Activated CD8-positive, alpha-beta memory T cell treated with anti-CD3 and anti-CD28 coated beads for 24 hours (primary cell): Measurements from ENCODE around the gene IMMP2L.

Experiments used
- DNase-seq: peaks from one replicate; pipeline ENCODE4 v3.0.0-alpha.2; 2020

IMMP2L gene

DNA sequence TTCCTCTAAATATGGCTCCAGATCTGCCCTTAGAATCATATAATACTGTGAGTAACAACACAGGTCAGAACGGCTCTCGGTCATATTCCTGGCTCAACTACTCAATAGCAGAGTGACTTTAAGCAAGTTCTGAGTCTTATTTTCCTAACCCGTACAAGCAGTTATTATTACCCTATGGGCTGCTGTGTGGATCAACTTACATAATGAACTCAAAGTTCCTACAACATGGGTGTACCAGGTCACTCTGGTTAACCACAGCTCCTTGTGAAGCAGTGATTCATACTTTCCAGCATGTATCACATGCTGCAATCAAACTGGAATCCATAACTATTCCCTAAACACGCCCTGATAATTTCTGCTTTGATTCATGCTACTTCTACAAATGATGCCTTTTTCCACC lies 364.0 kb downstream of the IMMP2L start:
- DNase-seq = no peak

DNA sequence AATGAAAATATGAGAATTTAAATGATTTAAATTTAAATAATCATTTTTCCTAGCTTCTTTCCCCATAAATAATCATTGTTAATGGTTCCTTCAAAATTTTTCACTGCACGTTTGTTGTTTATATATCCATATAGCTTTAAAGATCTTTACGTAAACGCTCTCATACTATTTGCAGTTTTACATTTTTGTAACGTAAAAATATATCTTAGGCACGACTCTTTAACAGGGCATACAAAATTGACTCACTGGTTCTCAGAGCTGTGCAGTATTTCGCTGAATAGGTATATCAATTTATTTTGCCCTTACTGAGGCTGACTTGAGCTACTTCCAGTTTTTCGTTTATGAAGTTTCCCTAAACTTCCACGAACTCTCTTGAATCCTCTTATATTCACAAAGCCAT lies 365.6 kb downstream of the IMMP2L start:
- no peak for DNase-seq

DNA sequence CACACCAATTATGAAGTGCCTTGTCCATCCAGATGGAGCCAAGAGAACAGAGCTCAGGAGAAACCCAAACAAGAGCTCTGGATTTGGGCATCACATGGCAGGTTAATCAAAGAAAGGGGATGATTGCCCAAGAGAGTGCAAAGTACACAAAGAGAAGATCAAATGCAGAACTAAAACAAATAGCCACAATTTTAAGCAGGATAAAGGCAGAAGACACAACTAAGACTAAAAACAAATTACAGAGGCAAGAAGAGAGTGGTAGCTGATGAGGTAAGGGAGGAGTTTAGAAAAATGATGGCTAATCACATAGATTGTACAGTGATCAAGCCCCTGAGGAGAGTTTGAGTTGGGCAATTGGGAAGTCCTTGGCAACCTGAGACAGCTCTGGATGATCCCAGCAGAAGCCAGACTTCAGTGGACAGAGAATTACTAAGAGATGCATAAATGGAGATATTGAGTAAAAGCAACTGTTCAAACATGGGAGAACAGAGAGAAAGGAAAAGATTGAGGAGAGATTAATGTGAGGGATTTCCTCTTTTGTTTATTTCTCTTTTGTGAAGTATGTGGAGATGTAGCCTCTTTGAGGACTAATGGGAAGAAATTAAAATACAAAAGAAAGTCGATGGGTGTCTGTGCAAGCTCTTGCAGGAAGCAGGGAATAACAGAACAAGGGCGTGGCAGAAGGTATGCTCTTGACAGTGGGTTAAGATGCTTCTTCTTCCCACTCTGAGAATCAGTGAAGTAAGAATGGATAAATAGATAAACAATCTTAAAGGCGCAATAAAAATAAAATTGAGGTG lies 369.5 kb downstream of the IMMP2L start:
- no peak for DNase-seq

DNA sequence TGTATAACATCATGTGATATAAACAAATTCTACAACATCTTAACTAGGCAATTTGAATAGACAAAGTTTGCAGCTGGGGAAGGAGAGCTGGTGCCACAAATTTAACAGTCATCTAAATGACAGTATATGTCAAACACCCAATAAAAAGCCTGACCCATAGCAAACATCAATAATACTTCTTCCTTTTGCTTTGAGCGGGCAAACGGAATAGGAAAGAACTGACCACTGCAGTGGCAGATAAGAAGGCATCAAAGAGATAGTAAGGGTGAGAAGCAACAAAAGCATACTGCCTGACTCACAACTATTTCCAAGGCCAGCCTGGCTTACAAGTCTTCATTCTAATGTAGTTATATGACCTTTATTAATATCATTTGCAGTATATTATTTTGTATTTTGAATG lies 371.5 kb downstream of the IMMP2L start:
- DNase-seq = no peak

DNA sequence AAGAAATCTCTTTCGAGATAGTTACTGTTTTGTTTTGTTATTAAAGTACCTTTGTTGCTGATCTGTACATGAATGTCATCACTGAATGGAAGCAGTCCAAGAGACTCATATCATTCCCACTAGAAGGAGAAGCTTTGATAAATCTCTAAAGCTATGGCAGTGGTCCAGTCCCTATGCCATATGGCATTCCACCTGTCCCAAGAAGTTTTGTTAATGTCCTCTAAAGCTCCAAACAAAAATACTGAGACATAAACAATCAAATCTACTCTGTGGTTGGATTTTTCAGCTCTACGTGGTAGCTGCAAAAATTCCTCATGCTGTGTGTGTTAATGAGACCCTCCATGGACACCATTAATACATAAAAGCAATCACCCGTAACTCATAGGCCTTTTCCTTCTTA lies 377.3 kb downstream of the IMMP2L start:
- no peak for DNase-seq

DNA sequence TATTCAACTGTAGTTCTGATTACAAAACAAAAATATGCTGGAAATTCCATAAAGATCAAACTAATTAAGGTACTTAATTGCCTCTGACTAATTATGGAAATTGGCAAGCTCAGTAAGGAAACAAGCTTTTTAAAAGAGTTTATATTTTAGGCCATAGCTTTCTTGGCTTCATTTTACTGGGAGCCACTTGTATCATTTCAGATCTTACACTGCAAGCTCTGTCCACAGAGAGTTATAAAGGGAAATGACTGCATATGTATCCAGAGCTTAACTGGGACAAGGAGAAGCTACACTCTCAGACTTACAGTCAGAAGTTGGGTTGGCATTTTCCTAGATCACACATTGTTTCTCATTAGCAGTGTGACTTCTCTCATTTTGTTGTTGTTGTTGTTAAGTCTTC lies 379.0 kb downstream of the IMMP2L start:
- DNase-seq = no peak

DNA sequence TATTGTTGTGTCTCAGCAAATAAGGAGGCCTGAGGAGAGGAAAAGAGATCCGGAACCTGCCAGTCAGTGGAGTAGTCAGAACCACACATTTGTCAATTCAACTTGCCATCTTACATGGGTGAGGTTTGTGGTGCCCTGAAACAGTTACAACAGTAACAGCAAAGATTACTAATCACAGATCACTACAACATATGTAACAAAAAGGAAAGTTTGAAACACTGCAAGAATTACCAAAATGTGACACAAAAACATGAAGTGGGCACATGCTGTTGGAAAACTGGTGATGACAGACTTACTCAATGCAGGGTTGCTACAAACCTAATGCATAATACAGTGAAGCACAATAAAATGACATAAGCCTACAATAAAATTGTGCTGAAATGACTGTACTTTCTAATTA lies 382.0 kb downstream of the IMMP2L start:
- DNase-seq = no peak

DNA sequence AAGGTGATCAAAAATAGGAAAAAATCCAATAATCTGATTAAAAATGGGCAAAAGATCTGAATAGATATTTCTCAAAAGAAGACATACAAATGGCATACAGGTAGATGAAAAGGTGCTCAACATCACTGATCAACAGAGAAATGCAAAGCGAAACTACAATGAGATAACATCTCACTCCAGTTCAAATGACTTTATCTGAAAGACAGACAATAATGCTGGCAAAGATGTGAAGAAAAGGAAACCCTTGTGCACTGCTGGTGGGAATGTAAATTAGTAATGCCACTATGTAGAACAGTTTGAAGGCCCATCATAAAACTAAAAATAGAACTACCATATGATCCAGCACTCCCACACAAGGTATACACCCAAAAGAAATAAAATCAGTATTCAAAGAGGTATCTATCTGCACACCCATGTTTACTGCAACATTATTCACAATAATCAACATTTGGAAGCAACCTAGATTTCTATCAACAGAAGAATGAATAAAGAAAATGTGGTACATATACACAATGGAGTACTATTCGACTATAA lies 386.3 kb downstream of the IMMP2L start:
- DNase-seq = no peak

DNA sequence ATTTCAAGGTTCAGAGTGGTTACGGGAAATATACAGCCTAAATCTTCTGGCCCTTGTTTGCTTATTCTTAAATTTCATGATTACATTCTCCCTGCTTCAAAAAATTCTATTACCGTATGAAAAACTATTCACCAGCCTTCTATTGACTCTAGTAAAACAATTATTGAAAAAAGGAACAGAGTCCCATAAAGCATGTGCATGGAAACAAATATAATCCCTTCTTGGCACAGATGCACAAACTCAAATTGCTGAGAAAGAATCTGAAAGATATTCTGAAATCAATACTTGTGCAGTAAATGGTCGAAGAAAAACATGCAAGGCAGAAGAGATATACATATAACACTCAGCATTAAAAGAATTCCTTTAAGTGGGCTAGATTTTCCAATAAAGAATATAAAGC lies 387.8 kb downstream of the IMMP2L start:
- DNase-seq = no peak

DNA sequence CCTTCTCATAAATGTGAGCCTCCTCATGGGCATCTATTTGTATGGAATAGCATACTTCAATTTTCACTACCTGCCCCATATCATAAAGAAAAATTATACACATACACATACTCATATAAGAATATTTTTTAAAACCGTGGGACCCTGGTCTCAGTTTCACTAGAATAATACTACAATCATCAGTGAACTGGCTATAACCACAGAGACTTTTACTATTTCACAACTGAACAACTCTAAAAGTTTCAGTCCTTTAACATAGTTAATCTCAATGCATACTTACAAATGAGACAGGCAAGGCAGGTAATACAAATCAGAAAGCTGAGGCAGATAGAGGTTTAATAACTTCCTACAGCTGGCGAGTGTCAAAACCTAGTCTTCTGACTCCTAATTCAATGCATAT lies 388.3 kb downstream of the IMMP2L start:
- DNase-seq = no peak

DNA sequence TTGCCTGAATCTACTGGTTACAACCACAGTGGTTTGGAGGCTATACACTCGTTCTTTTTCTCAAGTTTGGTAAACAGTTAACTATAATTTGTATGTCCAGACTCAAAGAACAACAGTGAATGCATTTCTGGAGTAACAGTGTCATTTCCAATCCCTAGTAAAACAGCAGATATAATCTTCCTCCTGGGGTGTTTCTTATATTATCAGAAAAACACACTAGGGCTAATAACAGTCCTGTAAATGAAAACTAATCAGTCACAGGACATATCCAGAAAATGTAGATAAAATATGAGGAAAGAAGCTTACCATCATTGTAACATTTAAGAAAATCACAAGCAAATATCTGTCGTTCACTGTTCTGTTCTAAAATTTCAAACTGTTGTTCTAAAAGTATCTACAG lies 388.8 kb downstream of the IMMP2L start:
- no peak for DNase-seq

DNA sequence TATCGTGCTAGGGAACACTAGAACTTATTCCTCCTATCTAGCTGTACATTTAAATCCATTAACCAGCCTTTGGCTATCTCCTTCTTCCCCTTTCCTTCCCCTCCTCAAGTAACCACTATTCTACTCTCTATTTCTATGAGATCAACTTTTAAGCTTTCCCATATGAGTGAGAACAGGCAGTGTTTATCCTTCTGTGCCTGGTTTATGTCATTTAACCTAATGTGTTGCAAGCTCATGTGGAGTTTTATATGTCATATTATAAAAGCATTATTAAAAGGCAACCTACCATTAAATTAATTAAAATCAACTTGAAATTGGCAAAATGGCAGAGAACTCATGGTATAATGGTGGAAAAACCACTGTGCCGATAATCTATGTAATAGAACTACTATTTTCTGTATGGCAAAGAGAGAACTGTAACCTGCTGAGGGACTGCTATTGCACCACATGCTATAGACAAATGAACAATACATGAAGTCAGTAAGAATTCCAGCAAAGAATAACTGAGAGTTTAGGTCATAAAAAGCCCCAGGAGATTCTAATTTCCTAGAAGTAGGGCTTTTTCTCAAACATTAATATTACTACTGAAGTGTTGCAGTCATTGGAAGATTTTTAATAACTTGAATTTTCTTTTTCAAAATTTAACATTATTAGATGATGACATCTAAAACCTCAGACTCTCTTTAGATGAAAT lies 389.6 kb downstream of the IMMP2L start:
- no peak for DNase-seq

DNA sequence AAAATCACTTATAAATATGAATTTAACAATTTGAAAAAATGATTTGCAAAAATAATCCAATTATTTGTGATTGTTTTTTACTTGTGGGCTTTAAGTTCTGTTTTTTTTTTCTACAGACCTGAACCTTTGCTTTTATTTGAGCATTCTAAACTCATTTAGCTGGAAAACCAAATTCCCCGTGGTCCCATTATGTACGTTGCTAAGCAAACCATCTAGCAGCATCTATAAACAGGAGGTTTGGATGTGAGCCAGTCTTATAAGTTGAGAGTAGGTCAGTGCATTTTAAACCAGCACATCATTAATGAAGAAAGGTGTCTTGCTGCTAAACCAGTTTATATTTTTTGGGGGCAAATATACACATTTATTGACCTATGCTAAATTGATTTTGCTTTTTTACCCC lies 394.1 kb downstream of the IMMP2L start:
- no peak for DNase-seq

DNA sequence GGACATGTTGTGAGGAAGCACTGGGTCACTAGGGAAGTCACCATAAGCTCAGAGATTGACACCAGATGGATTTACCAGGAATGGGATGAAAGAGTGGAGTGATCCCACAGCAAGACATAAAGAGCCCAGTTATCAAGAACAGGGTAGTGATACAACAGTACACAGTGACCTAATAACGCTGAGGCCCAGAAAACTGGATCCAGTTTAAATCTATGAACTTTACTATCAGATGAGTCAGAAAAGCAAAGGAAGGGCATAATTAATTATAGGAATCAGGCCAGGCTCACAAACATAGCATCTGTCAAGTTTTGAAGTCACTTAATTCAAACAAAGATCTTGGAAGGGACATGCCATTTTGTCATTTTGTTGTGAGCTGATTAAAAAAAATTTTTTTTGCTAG lies 397.9 kb downstream of the IMMP2L start:
- no peak for DNase-seq

DNA sequence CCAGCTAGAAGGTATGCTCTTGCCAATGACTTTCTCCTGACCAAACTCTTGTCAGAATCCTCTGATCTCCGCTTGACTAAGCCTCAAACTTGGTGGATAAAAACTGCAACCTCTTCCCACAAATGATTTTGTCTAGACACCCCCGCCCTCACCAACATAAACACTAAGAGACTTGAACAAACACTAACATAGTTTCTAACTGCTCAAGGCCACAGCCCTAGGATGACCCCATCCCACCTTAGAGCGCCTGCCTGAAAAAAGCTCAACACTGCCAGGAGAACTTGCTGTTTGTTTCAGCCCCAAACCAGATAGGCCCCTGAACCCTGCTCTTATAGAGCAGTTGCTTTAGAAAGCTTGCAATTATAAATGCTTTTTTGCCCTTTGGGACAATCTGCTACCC lies 399.6 kb downstream of the IMMP2L start:
- no peak for DNase-seq

DNA sequence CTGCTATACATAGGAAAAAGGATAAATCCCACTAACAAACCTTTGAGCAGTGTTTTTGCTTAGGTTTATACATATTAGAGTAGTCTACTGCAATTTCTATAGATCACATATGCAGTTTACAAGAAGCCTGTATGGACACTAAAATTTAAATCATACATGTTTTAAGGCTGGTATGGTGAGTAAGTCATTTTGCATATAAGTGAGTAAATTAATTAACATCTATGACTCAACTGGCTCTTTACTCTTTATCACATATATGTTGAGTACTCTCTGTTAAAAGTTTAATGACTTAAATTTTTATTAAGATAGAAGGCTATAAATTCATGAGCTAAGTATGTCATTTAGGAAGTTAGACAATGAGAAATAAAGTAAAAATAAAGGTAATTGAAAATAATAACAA lies 402.0 kb downstream of the IMMP2L start:
- no peak for DNase-seq

DNA sequence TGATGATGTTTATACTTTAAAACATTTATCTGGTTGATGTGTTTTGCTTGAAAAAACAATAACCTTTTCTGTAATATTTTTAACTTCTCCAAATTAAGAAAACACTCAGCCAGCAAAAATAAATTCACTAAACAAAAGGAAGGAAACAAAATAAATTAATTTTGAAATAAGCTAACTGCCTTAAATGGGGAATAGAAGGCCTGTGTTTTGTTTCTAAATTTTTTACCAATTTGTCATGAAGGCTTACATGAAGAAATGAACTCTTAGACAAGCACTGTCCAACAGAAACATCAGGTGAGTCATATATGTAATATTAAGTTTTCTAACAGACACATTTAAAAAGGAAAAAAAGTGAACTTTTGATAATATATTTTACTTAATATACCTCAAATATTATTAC lies 402.9 kb downstream of the IMMP2L start:
- no peak for DNase-seq

DNA sequence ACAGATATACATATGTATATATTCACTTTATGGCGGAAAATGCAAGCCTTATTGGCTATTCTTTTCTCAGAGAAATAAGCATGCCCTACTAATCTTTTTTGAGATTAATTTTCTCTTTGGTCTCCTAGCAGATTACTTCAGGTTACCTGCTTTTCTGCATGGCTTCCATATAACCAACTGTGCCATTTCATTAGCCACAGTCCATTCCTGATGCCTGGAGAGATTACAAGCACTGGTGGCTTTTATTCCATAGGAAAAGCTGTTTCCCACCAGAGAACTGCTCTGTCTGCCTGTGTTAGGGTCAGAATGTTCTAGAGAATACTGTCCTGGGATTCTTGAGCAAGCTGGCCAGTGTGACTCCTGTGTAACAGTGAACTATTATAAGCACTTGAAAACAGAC lies 411.6 kb downstream of the IMMP2L start:
- DNase-seq = no peak

DNA sequence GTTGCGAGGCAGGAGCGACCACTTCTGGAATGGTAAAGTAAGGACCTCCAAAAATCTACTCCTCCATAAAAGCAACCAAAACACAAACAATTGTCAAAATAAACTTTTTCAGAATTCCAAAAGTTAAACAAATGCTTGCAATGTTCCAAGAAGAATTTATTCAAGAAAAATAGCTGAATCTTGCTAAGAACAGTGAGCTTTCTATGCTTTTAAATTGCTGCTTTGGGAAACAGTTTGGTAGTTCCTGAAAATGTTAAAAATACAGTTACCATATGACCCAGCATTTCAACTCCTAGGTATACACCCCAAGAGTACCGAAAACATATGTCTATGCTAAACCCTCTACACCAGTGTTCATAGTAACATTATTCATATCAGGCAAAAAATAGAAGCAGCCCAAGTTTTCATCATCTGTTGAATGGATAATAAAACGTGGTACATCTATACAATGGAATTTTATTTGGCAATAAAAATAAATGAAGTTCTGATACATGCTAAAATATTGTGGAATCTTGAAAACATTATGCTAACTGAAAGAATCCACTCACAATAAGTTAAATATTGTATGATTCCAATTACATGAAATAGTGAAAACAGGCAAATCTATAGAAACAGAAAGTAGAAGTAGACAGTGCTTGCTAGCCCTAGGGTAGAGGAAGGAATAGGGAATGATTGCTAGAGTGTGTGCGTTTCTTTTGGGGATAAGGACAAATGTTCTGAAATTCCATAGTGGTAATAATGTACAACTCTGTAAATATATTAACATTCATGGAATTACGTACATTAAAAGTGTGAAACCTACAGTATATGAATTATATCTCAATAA lies 414.4 kb downstream of the IMMP2L start:
- DNase-seq = no peak

DNA sequence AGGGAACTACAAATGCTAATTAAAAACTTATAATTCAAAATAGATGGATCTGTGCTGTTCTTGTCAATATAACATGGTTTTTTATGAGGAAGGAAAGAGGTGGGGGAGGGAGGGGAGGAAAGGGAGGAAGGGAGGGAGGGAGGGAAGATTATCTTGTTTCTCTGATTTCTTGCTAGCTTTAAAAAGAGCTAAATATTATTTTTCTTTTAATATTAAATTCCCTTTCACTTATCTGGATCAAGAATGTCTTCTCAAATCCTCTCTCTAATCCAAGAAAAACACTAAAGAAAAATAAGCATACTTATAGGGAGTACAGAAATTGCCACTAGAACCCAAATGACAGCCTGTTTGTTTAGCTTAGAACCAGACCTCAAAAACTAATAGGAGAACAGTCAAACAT lies 416.2 kb downstream of the IMMP2L start:
- DNase-seq = no peak

DNA sequence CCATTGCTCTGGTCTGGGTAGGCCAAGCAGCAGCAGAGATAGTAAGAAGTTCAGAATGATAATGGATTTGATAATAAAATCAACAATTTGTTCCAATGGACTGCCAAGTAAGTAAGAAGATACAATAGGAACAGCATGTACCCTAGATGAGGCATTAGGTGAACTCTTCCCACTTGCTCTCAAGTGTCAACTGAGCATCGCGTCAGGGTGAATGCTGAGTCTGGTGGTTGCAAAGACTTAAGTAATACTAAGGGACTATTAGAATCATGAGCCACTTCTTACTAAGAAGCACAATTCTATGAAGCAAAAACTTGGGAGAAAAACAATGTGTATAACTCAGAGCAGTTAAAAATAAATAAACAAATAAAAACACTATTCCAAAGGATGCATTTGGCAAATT lies 416.8 kb downstream of the IMMP2L start:
- DNase-seq = no peak

DNA sequence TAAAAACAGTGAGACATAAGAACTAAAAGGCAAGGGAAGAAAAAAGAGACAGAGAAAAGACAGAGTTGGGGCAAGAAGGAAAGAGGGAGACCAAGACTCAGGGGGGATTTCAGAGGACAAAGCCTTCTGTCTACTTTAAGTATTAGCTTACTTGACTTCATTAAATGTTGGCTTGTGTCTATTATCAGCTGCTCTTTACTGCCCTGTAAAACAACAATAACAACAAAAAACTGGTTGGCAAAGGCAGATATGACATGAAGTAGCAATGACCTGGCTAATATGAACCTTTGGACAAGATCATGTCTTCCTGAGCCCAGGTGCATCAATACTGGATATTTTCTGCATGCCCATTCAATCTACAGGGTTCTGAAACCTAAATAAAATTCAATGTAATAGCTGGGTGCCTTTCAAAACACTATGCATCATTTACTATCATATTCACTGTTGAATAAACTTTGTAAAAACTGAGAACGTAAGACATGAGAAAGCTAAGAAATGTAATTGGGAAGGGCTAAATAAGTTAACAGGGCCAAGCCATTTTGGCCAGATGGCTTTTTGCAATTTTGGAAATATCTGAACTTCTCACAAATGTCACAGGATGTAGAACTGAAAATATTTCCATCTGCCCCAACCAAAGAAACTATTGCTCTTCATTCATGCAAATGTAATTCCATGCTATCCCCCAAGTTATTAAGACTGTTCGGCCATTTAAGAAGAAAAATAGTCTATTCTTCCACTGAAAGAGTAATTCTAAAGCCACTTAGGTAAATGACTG lies 422.0 kb downstream of the IMMP2L start:
- no peak for DNase-seq

DNA sequence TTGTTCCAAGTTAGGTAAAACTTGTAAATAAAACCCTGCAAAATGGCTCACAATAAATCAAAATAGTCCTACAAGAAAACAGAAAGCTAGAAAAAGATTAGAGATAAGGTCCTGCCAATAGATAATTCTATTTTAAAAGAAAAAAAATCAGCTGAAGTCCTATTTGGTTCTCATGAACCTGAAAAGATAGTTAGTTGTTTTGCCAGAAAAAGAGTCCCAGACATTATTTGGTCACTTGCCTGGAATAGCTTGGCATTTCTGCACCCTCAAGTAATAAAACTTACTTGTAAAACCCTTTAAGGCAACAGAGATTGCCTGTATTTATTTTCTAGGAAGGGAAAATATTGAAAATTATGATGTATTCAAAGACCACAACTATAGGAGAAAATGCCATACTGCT lies 423.7 kb downstream of the IMMP2L start:
- DNase-seq = no peak
